HEK293 (cell line): ENCODE measurements around the gene ZFX.

ENCODE experiments used
- CTCF ChIA-PET: fragments of 350-600 bp; formaldehyde crosslinking; extraction: SDS; loops from one replicate; lab custom pipeline; 2021; ENCODE audit warnings: antibody characterized with exemption; lab: Yijun Ruan, JAX
- POLR2A ChIA-PET: fragments of 300-600 bp; formaldehyde crosslinking; extraction: SDS; loops from one replicate; lab custom pipeline; 2020; ENCODE audit warnings: antibody characterized with exemption, inconsistent platforms; lab: Yijun Ruan, JAX
- H3K27ac ChIP-seq: fragments of 200-500 bp; sonication (Bioruptor generic); 2 replicates; pipeline ENCODE4 v1.5.1; 2014; ENCODE audit warnings: low read depth, low read length, control low read depth, inconsistent platforms; ENCODE audit errors: extremely low read depth
- H3K36me3 ChIP-seq, 2 experiments: fragments of 200-500 bp in 1 of 2; sonication (Bioruptor generic) in 1 of 2; 1 replicate in 1 of 2; 2 replicates in 1 of 2; pipeline ENCODE4 v1.5.1; 2014 to 2017; ENCODE audit warnings: inconsistent platforms in 2 of 2, low read length in 2 of 2; ENCODE audit not compliant: control insufficient read depth in 2 of 2, insufficient read depth in 1 of 2
- H3K4me1 ChIP-seq: fragments of 200-500 bp; sonication (Bioruptor generic); 2 replicates; pipeline ENCODE4 v1.5.1; 2014; ENCODE audit warnings: mild to moderate bottlenecking, low read length, inconsistent platforms; ENCODE audit not compliant: control insufficient read depth, insufficient read depth
- H3K4me3 ChIP-seq: 2 replicates; pipeline ENCODE4 v1.5.1; 2011; ENCODE audit warnings: low read depth, mild to moderate bottlenecking, control low read depth, low read length, moderate library complexity
- H3K9me3 ChIP-seq: fragments of 200-500 bp; sonication (Bioruptor generic); 2 replicates; pipeline ENCODE4 v1.5.1; 2014; ENCODE audit warnings: low read depth, low read length, inconsistent platforms; ENCODE audit not compliant: control insufficient read depth, insufficient read depth
- BCL11B ChIP-seq: fragments of 450-650 bp; formaldehyde crosslinking; IDR thresholded peaks from 2 replicates; pipeline ENCODE4 v1.5.1; 2016; ENCODE audit warnings: low read depth, missing biosample characterization, missing genetic modification characterization
- ELK4 ChIP-seq: IDR thresholded peaks from 2 replicates; pipeline ENCODE4 v1.6.1; 2011; ENCODE audit warnings: mild to moderate bottlenecking, low read depth, low read length, borderline replicate concordance
- HOXA7 ChIP-seq: sonication (generic); formaldehyde crosslinking; IDR thresholded peaks from 2 replicates; pipeline ENCODE4 v1.8.1; 2022; ENCODE audit warnings: missing genetic modification reagents, borderline replicate concordance
- MEIS1 ChIP-seq: sonication (generic); formaldehyde crosslinking; IDR thresholded peaks from 2 replicates; pipeline ENCODE4 v1.8.1; 2022; ENCODE audit warnings: missing genetic modification reagents, mild to moderate bottlenecking, borderline replicate concordance
- PBX3 ChIP-seq: sonication (generic); formaldehyde crosslinking; IDR thresholded peaks from 2 replicates; pipeline ENCODE4 v1.8.1; 2022; ENCODE audit warnings: mild to moderate bottlenecking, moderate library complexity, missing genetic modification reagents
- PRDM10 ChIP-seq: fragments of 450-650 bp; formaldehyde crosslinking; IDR thresholded peaks from 2 replicates; pipeline ENCODE4 v1.5.1; 2016; ENCODE audit warnings: missing biosample characterization, missing genetic modification characterization
- SP2 ChIP-seq: fragments of 450-650 bp; formaldehyde crosslinking; IDR thresholded peaks from 2 replicates; pipeline ENCODE4 v1.5.1; 2016; ENCODE audit warnings: missing biosample characterization, missing genetic modification characterization
- TSHZ1 ChIP-seq: fragments of 450-650 bp; formaldehyde crosslinking; IDR thresholded peaks from 2 replicates; pipeline ENCODE4 v1.5.1; 2016; ENCODE audit warnings: missing biosample characterization, missing genetic modification characterization, borderline replicate concordance
- ZFP69B ChIP-seq: fragments of 450-650 bp; formaldehyde crosslinking; IDR thresholded peaks from 2 replicates; pipeline ENCODE4 v1.5.1; 2016; ENCODE audit warnings: missing biosample characterization, missing genetic modification characterization
- ZNF112 ChIP-seq: fragments of 450-650 bp; formaldehyde crosslinking; IDR thresholded peaks from 2 replicates; pipeline ENCODE4 v1.5.0; 2017; ENCODE audit warnings: missing biosample characterization, missing genetic modification characterization
- ZNF645 ChIP-seq: fragments of 450-650 bp; formaldehyde crosslinking; IDR thresholded peaks from 2 replicates; pipeline ENCODE4; 2016; ENCODE audit warnings: missing biosample characterization, missing genetic modification characterization
- ZNF677 ChIP-seq: fragments of 450-650 bp; IDR thresholded peaks from 2 replicates; pipeline ENCODE4 v1.5.0; 2018; ENCODE audit warnings: missing biosample characterization, mild to moderate bottlenecking, missing genetic modification characterization, moderate library complexity
- ZNF791 ChIP-seq: fragments of 450-650 bp; formaldehyde crosslinking; IDR thresholded peaks from 2 replicates; pipeline ENCODE4 v1.5.1; 2016; ENCODE audit warnings: missing biosample characterization, missing genetic modification characterization
- ZSCAN23 ChIP-seq: fragments of 450-650 bp; formaldehyde crosslinking; IDR thresholded peaks from 2 replicates; pipeline ENCODE4 v1.5.1; 2016; ENCODE audit warnings: missing biosample characterization, missing genetic modification characterization
- TF ChIP-seq, protein P1 (sequence below): fragments of 450-650 bp; formaldehyde crosslinking; IDR thresholded peaks from 2 replicates; pipeline ENCODE4 v1.5.1; 2016; ENCODE audit warnings: missing biosample characterization, missing genetic modification characterization, low read depth
- TF ChIP-seq, protein P2 (sequence below): fragments of 450-650 bp; formaldehyde crosslinking; optimal IDR thresholded peaks from 2 replicates; pipeline ENCODE3; 2016; ENCODE audit warnings: missing biosample characterization, mild to moderate bottlenecking, missing genetic modification characterization
- TF ChIP-seq, protein P3 (sequence below): fragments of 450-650 bp; formaldehyde crosslinking; conservative IDR thresholded peaks from 2 replicates; pipeline ENCODE4 v1.5.1; 2016; ENCODE audit warnings: low read depth, missing biosample characterization, missing genetic modification characterization

The ZFX gene

GRCh38 chrX:24149351-24150050, at the start of gene ZFX:
TSS of gene ZFX (plus strand) at chrX:24149729. CDS start at chrX:24172743, 23,014 bp downstream.
- H3K9me3 ChIP-seq: no peaks in the 10 kb centered on the region
- peaks cover 0 to 3% of the 10 kb centered on the region in 2 experiments; a peak in 1 of 3 replicates for H3K36me3 ChIP-seq
- H3K4me3 ChIP-seq: peak within 1 kb of the TSS; percentile 99
- POLR2A ChIA-PET: interaction anchor here (1.1 to 1.8 kb wide), 3 partner anchors 11 to 95 kb away, joined by 3 to 9 read pairs (median 4); partner anchors contain the start of gene EIF2S3
- CTCF ChIA-PET: interaction anchor here (0.7 to 0.8 kb wide), 2 partner anchors 130 to 146 kb away, joined by 4 read pairs; no protein-coding TSS in a partner anchor
- H3K27ac ChIP-seq: peak within 1 kb of the TSS; percentile 100
- peaks cover 55% of the 10 kb centered on the region for H3K4me1 ChIP-seq
- TF ChIP-seq, protein P1, sequence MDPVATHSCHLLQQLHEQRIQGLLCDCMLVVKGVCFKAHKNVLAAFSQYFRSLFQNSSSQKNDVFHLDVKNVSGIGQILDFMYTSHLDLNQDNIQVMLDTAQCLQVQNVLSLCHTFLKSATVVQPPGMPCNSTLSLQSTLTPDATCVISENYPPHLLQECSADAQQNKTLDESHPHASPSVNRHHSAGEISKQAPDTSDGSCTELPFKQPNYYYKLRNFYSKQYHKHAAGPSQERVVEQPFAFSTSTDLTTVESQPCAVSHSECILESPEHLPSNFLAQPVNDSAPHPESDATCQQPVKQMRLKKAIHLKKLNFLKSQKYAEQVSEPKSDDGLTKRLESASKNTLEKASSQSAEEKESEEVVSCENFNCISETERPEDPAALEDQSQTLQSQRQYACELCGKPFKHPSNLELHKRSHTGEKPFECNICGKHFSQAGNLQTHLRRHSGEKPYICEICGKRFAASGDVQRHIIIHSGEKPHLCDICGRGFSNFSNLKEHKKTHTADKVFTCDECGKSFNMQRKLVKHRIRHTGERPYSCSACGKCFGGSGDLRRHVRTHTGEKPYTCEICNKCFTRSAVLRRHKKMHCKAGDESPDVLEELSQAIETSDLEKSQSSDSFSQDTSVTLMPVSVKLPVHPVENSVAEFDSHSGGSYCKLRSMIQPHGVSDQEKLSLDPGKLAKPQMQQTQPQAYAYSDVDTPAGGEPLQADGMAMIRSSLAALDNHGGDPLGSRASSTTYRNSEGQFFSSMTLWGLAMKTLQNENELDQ: no peak
- TF ChIP-seq HOXA7 (CRISPR knock-in tag) (peak; percentile 77; the same call in 1 of the 2 replicates), ZNF677 (tag by site-specific recombination) (0 out of 2 replicates have a peak, but pooled peaks have one; percentile 23), ZSCAN23 (tag by site-specific recombination) (no peak), ELK4 (no peak), MEIS1 (0 out of 2 replicates have a peak, but pooled peaks have one; percentile 10), ZNF791 (tag by site-specific recombination) (no peak), PRDM10 (tag by site-specific recombination) (0 out of 2 replicates have a peak, but pooled peaks have one; percentile 10), ZFP69B (tag by site-specific recombination) (peak; percentile 88), ZNF645 (tag by site-specific recombination) (no peak), ZNF112 (tag by site-specific recombination) (no peak), BCL11B (tag by site-specific recombination) (no peak), PBX3 (no peak), SP2 (tag by site-specific recombination) (peak; percentile 42), TSHZ1 (tag by site-specific recombination) (no peak)
- TF ChIP-seq, protein P2, sequence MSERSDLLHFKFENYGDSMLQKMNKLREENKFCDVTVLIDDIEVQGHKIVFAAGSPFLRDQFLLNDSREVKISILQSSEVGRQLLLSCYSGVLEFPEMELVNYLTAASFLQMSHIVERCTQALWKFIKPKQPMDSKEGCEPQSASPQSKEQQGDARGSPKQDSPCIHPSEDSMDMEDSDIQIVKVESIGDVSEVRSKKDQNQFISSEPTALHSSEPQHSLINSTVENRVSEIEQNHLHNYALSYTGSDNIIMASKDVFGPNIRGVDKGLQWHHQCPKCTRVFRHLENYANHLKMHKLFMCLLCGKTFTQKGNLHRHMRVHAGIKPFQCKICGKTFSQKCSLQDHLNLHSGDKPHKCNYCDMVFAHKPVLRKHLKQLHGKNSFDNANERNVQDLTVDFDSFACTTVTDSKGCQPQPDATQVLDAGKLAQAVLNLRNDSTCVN (tag by site-specific recombination): peak; percentile 80
- TF ChIP-seq, protein P3, sequence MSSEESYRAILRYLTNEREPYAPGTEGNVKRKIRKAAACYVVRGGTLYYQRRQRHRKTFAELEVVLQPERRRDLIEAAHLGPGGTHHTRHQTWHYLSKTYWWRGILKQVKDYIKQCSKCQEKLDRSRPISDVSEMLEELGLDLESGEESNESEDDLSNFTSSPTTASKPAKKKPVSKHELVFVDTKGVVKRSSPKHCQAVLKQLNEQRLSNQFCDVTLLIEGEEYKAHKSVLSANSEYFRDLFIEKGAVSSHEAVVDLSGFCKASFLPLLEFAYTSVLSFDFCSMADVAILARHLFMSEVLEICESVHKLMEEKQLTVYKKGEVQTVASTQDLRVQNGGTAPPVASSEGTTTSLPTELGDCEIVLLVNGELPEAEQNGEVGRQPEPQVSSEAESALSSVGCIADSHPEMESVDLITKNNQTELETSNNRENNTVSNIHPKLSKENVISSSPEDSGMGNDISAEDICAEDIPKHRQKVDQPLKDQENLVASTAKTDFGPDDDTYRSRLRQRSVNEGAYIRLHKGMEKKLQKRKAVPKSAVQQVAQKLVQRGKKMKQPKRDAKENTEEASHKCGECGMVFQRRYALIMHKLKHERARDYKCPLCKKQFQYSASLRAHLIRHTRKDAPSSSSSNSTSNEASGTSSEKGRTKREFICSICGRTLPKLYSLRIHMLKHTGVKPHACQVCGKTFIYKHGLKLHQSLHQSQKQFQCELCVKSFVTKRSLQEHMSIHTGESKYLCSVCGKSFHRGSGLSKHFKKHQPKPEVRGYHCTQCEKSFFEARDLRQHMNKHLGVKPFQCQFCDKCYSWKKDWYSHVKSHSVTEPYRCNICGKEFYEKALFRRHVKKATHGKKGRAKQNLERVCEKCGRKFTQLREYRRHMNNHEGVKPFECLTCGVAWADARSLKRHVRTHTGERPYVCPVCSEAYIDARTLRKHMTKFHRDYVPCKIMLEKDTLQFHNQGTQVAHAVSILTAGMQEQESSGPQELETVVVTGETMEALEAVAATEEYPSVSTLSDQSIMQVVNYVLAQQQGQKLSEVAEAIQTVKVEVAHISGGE: no peak
